DMS114 treated with DMSO at 0.1 percent for 48 hours (cell line): ENCODE results near the gene LPP.

Experiments used
- DNase-seq: peaks from one replicate; lab custom pipeline; 2025; ENCODE audit not compliant: unreplicated experiment; lab: John Stamatoyannopoulos, UW

The LPP gene

DNA sequence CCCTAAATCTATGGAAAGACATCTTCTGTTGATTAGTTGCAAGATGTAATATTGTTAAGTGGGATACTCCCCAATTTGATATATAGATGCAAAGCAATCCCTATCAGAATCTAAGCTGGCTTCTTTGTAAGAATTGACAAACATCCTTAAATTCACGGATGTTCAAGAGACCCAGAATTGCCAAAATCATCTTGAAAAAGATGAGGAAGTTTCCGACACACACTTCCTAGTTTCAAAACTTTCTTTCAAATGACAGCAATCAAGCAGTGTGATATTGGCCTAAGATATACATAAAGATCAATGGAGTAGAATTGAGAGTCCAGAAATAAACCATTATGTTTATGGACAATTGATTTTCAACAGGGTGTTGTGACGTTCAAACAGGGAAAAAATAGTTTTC, 383.6 kb downstream of the LPP start:
- DNase-seq = no peak

GRCh38 chr3:188539037-188539436, 385.1 kb downstream of the LPP start:
- DNase-seq = no peak

DNA sequence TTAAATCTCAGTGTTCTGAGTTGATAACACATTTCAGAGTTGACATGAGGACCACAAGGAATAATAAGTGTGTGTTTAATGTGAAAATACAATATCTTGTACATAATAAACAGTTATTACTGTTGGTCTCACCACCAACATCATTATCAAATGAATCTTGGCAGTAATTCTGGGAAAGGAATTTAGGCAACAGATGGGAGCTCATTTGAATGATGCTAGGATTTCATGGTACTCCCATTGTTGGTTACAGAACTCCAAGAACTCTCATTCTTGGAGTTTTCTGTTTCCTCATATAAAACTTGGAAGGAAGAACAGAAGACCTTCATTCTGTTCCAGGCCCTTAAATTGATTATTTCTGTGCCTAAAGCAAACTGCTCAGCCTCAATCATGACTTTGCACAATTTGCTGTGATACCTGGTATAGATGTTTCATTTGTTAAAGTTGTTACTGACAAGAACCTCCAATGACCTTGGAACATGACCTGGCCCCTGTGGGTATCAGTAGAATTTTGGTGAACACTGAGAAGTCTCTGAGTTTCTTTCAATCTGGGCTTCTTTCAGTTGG, 385.8 kb downstream of the LPP start:
- no peak for DNase-seq

DNA sequence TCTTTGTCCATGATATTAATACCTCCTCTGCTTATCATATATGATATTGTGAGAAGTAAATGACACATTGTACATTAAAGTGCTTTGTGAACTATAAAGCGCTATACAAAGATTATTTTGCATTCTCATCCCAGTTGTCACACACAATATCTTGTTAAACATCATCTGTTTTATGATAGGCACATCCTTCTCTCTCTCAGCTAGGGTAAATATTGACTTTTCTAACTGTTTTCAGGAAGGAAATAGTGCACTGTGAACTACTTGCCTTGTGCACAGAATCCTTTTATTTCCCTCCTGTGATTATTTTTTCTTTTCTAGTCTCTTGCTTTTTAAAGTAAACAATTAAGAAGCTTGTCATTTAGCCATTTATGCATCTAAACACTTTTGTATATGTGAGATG, 388.2 kb downstream of the LPP start:
- no peak for DNase-seq

DNA sequence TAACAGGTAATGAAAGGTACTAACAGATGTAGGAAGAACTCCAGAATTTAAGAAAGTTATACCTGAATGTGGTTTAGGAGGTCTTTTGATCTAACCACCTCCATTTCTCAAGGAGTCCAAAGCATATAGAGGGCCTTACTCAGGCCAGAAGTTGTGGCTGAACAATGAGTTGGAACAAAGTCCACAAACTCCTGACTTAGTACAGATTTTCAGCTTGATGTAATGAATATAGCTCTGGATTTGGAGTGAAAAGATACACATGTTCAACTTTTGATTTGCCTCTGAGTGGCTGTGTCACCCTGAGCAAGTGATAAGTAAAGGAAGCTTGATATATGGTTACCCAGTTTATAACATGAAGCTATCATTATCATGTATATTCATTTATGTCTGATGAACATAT, 390.1 kb downstream of the LPP start:
- no peak for DNase-seq

DNA sequence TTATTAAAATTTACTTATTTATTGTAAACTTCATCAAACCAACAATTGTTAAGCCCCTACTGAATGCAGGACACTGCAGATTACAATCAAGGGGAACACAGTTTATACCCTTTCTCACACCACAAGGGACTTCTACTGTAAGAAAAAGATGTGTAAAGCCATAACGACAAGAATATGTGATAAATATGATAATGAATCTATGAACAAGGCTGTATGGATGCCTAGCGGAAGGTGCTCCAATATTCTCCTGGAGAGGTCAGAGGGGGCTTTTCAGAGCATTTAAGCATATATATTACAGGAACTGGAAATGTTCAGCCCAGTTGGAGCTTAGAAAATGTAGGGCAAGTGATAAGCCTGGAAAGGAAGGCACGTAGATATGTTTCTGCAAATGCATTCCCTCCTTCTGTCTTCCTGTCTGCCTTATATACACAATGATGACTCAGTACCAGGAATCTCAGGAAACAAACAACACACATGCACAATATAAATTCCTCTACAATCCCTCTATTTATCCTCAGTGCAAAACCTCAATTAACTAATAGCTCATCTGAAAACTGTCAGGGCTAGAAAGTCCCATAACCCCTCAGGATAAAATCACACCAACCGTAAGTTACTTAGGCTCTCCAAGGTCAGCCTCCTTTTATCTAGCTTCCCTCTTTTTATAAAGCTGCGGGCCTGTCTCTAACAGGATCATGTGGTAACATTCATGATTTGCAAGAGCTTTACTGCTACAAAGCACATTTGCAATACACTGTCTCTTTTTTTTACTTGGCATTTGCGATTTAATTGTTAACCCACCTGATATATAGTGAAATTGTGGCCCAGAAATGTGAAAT, 393.1 kb downstream of the LPP start:
- DNase-seq = no peak

GRCh38 chr3:188553569-188553968, 399.6 kb downstream of the LPP start:
- DNase-seq = no peak

GRCh38 chr3:188554404-188554803, 400.4 kb downstream of the LPP start:
- no peak for DNase-seq

DNA sequence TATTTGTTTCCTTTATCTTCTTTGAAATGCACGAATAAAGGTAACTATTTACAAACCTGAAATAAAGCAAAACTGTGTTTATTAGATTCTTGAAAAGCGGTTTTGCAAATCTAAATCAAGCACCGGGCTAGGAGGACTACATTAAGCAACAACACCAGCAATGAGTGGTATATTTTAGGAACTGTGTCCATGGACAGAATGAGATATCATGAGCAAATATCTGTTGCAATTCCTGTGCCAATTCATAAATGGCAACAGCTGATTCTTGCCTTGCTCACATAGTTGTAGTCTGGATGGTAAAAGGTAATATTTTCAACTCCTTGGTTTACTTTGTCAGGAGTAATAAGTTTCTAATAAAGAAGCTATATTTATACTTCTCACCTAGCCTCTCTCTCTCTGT, 403.3 kb downstream of the LPP start:
- no peak for DNase-seq

- no peak for DNase-seq
These were observed 404.6 kb downstream of the LPP start for GRCh38 chr3:188558343-188559071.

GRCh38 chr3:188559072-188559429, 405.1 kb downstream of the LPP start:
- no peak for DNase-seq

DNA sequence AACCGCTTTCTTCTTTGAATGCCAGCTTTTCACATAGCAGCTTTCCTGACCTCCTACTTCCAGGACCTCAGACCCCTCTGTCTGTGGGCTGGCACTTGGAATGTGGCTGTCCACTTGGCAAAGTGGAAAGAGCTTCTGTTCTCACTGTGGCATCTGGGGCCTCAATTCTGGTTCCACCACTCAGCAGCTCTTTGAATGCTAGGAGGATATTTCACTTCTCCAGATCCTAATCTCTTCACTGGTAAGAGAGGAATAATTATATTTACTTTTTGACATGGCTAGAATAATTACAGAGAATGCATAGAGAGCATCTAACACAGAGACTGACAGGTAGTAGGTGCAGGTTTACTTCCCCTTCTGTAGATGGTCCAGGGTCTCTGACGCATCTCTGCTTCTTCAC, 405.9 kb downstream of the LPP start:
- no peak for DNase-seq

GRCh38 chr3:188562144-188562543, 408.2 kb downstream of the LPP start:
- no peak for DNase-seq

- DNase-seq = no peak
These were observed 413.7 kb downstream of the LPP start for GRCh38 chr3:188567478-188568195.

DNA sequence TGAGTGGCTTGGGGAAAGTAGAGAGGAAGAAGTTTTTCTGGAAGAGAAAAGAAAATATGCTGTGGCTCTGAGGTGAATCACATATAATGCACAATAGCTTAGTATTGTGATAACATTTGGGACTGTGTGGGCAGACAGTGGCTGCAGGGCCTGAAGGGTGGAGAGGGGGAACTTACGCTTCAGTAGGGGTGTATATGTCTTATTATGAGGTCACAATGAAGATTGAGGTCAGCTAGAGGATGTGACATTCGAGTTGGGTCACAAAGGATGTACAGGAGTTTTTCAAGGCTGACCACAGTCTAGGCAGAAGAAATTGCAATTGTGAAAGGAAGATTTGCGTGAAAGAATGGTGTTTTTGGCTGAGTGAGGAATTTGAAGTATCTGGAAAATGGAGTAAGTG, 414.8 kb downstream of the LPP start:
- DNase-seq = no peak

- no peak for DNase-seq
These were observed 417.7 kb downstream of the LPP start for GRCh38 chr3:188571531-188572095.

GRCh38 chr3:188573291-188573940, 419.5 kb downstream of the LPP start:
- DNase-seq = no peak

DNA sequence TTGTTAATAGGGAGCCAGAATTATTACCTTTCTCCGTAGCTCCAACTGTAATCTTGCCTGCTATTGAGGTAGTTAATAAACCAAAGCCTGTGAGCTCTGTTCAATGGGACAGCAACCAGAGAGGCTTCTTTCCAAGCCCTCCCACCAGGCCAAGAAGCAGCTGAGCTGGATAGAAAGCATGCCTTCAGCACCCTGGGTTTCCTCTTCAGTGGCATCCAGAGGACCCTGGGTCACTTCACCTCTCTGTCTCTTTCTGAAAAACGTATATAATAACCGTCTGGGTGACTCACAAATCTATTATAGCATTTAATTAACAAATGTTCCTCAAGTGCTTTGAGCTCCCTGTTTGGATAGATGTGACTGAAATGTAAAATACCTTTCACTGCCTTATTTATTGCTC, 420.0 kb downstream of the LPP start:
- DNase-seq = no peak

DNA sequence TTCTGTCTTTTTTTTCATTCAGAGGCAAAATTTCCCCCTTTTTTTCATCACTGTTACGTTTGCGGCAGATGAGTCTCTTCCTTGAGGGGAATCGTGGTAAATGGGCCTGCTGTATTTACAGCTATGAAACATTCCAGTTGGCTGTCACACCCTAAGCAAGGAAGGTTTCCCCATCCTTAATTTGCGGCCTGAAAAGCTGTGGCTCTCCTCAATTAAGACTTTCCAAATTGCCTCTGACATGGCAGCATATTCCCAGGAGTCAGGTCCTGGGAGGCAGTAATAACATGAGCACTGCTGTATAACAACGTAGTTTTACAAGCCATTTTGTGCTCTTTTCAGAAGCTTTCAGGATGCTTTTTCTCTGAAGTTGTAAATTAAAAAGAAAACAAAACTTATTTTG, 420.9 kb downstream of the LPP start:
- DNase-seq = no peak

GRCh38 chr3:188575501-188575900, 421.5 kb downstream of the LPP start:
- DNase-seq = no peak

GRCh38 chr3:188577539-188577938, 423.6 kb downstream of the LPP start:
- no peak for DNase-seq
